ENCODE measurements around the gene DNM2. TPM values are rescaled to one million over a fixed set of nuclear protein-coding genes. Genes with fewer than 3 reads are reported as not detected.
"Not testable (repeated sequence)": the region's sequence is repeated elsewhere in the genome, so short reads cannot be mapped to it uniquely, and the experiment has no call there.

The DNM2 gene
- total RNA-seq, 1 donor from 2014 or later: 201 TPM

- intact Hi-C loops (cut with micrococcal nuclease): no loop called here
- DNase-seq (no peak), ATAC-seq (no peak)
Observed at GRCh38 chr19:10870501-10870954, 152.6 kb downstream of the DNM2 start.

GRCh38 chr19:10870955-10871603, 153.2 kb downstream of the DNM2 start, which contains the start of gene CARM1:
Gene CARM1 (plus strand): TSS chr19:10871553. CDS start chr19:10871703, 150 bp downstream.
- intact Hi-C loops (cut with micrococcal nuclease): no loop called here
- DNase-seq (peak; percentile 100), ATAC-seq (peak; percentile 94)

GRCh38 chr19:10871711-10872545, 154.0 kb downstream of the DNM2 start:
- intact Hi-C loops (cut with micrococcal nuclease): no loop called here
- DNase-seq (peak; percentile 71), ATAC-seq (peak; percentile 0)

GRCh38 chr19:10872546-10873107, 154.7 kb downstream of the DNM2 start:
- DNase-seq (no peak), ATAC-seq (no peak)
- intact Hi-C loops (cut with micrococcal nuclease): no loop called here

- no peak for ATAC-seq
- no peak for DNase-seq
- intact Hi-C loops (cut with micrococcal nuclease): no loop called here
Observed at GRCh38 chr19:10874024-10874423, 156.1 kb downstream of the DNM2 start.

GRCh38 chr19:10876459-10877240, 158.8 kb downstream of the DNM2 start:
- intact Hi-C loops (cut with micrococcal nuclease): no loop called here
- ATAC-seq: peak; percentile 65

GRCh38 chr19:10877608-10878007, 159.7 kb downstream of the DNM2 start:
- ATAC-seq; DNase-seq; intact Hi-C loops (cut with micrococcal nuclease): not testable (repeated sequence)

More at GRCh38 chr19:10876459-10877240, 158.8 kb downstream of the DNM2 start:
- DNase-seq: peak; percentile 51

- intact Hi-C loops (cut with micrococcal nuclease): no loop called here
- no peak for DNase-seq
- no peak for ATAC-seq
Observed at GRCh38 chr19:10878253-10878652, 160.4 kb downstream of the DNM2 start.

Small RNAs within 50 kb of the gene (microRNA-seq; reads per million reads assigned to microRNA genes)
- gene MIR199A1 (ENCODE audit: borderline number of aligned reads): not detected
- not detected for gene MIR4748 (ENCODE audit: borderline number of aligned reads)
- not detected for gene MIR638 (ENCODE audit: borderline number of aligned reads)
- not detected for gene MIR6793 (ENCODE audit: borderline number of aligned reads)

Other genes with a start within 250 kb of the DNM2 start
- gene KEAP1, start 214.7 kb upstream of the DNM2 start, total RNA-seq: 87.7 TPM
- gene S1PR5, start 200.6 kb upstream of the DNM2 start, total RNA-seq: not detected
- gene ATG4D, start 174.2 kb upstream of the DNM2 start, total RNA-seq: 61.4 TPM
- gene KRI1, start 152.1 kb upstream of the DNM2 start, total RNA-seq: 9.3 TPM
- 8.3 TPM for gene CDKN2D, start 149.1 kb upstream of the DNM2 start, total RNA-seq
- not detected for gene AP1M2, start 130.8 kb upstream of the DNM2 start, total RNA-seq
- gene SLC44A2, start 92.5 kb upstream of the DNM2 start, total RNA-seq: 71.8 TPM
- gene ILF3, start 63.7 kb upstream of the DNM2 start, total RNA-seq: 118 TPM
- gene QTRT1, start 16.6 kb upstream of the DNM2 start, total RNA-seq: 29.1 TPM
- 29.8 TPM for gene TMED1, start 118.1 kb downstream of the DNM2 start, total RNA-seq
- 0.62 TPM for gene C19orf38, start 130.3 kb downstream of the DNM2 start, total RNA-seq
- 32.5 TPM for gene CARM1, start 153.5 kb downstream of the DNM2 start, total RNA-seq
- gene YIPF2, start 210.6 kb downstream of the DNM2 start, total RNA-seq: 16.4 TPM
- 17.4 TPM for gene TIMM29, start 210.7 kb downstream of the DNM2 start, total RNA-seq
- 41.6 TPM for gene SMARCA4, start 243.0 kb downstream of the DNM2 start, total RNA-seq